GM18867 (cell line): ENCODE measurements around the gene DKC1.
"Not testable (repeated sequence)": the region's sequence is repeated elsewhere in the genome, so short reads cannot be mapped to it uniquely, and the experiment has no call there.

Experiments used
- ATAC-seq: cut with Tn5 transposase; IDR thresholded peaks from one replicate; pipeline ENCODE4 v1.9.1; 2021; ENCODE audit warnings: mild to moderate bottlenecking, moderate library complexity; ENCODE audit not compliant: unreplicated experiment

DKC1 gene

GRCh38 chrX:154785716-154786115 is 23.1 kb downstream of the DKC1 start:
- ATAC-seq = no peak

DNA sequence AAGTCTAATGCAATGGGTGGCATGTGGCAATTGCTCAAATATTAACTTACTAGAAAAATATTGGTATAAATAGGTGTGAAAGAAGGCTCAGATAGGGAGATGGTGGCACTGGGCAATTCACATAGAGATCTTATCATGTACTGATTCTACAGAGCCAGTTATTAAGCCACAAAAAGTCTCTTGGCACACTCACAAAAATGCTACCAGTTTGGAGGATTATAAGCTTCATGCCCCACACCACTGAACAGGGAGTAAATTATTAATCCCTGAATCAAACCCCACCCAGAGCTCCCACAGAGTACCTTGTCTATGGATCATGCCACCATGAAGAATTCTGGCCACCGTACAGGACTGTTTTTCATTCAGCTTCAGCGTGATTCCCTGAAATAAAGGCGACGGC is 28.8 kb downstream of the DKC1 start:
- ATAC-seq = no peak

- no peak for ATAC-seq
Observed at GRCh38 chrX:154791939-154792338, 29.3 kb downstream of the DKC1 start.

DNA sequence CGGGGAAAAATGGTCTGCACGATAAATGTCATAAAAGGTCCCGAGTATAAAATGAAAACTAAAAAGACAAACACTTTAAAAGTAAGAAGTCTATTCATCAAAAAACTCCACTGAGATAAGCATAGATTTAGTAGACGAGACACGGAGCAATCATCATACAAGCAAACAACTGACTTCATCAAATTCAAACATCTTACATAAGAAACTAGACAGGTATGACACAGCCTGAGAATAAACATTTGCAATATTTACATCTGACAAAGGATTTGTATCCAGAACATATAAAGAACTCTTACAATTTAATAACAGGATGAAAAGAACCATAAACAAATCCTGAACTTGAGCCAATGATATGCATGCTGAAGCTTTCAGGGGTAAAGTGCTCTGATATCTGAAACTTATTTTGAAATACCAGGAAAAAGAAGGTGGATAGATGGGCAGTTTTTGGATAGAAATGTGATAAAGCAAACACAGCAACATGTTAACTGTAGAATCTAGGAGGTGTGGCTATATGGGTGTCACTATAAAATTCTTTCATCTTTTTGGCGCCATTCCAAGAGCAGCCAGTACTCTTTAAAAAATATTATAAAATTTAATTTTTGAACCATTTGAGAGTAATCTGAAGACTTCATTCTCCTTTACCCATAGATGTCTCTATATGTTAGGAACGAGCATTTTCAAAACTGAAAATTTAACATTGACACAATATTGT is 30.6 kb downstream of the DKC1 start:
- ATAC-seq = no peak

DNA sequence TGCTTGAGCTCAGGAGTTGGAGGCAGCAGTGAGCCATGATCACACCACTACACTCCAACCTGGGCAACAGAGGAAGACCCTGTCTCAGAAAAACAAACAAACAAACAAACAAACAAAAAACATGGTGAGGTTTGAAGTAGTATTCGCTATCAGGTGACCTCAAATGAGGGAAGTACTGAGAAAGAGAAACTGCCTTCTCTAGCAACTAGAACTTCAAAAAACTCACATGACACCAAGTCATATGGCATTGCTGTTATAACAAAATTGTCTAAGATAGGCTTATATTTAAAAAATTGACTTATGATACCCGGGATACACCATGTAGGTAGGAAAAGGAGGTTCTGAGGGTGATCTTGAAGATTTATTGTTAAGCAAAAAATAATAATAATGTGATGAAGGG is 32.4 kb downstream of the DKC1 start:
- no peak for ATAC-seq

GRCh38 chrX:154797006-154797405 is 34.3 kb downstream of the DKC1 start:
- no peak for ATAC-seq

DNA sequence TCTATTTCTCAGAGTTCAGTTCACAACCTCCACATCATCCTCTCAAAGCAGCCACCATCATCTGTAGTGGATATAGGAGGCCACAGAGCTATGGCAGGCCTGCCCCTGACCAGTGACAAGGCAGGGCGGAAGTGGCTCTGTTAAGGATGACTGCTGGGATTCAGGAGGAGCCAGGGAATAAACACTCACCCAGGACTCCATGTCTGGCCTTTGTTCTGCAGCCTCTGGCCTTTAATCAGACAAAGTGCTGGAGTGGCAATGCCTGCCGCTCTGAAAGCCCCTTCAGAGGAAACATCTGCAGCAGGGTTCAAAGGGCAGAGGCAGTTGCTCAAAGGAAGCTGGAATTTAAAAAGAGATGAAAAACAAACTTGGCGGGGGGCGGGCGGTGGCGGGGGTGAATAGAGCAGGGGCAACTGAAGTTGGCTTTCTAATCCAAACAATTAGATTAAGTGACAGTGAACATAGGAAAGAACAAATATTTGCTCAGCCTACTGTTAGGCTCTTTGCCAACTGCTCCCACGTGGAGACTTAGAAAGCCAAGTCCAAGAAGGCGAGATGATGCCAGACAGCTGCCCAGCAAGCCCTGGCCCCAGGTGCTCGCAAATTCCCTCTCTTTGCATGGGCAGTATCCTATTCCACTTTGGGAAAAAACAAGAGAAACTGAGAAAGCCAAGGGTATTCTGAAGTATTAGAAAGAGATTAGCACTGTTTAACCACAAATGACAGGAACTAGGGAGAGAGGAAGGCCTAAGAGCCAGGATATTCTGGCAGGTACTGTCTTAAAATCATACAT is 37.1 kb downstream of the DKC1 start:
- no peak for ATAC-seq

GRCh38 chrX:154800478-154801210 is 38.0 kb downstream of the DKC1 start:
- ATAC-seq = no peak

DNA sequence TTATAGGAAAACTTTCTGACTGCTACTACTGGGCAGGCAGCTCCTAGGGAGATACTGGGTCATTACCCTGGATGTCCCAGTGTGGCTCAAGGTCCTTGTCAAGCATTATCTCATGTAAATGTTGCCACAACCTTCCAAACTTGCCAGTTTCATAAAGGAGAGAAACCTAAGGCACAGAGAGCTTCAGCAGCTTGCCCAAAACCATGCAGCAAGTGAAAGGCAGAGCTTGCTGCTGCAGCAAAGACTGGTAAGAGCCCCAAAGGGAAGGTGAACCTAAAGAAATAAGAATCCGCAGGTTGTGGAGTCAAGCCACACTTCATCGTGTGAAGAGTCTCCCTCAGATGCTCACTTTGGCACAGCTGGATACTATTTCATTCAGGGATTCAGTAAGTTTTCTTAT is 40.3 kb downstream of the DKC1 start:
- no peak for ATAC-seq

DNA sequence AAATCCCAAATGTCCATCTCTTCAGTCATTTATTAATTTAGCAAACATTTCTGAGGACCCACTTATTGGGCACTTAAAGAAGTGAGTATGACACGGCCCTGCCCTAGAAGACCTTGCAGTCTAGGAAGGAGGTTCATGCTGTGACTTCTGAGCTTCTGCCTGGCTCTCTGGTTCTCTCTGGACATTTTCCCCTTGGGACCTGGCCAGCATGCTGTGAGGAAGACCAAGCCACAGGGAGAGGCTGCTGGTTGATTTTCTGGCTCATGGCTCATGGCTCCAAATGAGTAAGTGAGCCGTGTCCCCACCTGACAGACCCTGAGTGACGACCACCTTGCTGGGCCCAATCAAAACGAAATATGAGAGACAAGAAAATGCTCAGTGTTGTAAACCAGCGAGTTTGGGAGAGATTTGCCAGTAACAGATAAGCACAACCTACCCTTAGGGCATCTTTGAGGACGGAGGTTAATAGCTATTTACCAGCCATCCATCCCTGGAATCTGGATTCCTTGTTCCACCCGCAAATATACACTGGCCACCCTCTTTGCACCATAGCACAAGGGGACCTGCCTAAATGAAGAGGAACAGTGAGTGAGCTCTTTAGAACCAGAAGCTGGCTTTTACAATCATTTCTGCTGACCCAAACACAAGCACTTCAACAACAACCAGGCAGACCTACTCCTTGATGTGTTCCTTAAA is 41.7 kb downstream of the DKC1 start:
- no peak for ATAC-seq

DNA sequence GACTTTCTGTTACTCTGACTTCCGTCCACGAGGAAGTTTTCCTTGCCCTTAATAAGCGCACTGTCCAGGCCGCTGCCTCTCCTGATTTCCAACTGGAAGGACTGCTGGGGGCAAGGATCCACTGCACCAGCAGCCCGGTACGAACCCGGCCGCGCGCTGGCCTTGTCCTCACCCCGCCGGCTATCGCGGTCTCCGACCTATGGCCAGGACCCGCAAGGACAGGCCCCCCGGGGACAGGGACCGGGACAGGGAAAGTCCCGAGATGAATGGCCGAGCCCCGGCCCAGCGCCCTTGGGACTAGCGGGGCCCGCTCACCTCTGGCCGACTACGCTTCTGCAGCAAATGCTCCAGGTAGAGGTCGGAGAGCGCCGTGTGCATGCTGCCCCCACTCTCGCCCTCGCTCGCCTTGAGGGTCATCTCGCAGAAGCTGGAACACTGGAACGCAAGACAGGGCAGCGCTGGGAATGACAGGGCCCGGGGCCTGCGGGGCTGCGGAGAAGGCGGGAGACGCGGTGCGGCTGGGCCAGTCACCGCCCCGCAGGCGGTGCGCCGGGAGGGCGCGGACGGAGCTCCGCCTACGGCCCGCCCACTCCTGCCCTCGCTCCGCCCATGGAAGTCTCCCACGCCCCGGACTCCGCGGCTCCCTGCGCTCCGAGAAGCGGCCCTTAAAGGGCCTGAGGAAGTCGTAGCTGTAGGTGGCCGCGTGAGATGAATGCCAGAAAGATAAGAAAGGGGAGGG is 42.5 kb downstream of the DKC1 start, which contains the start of gene MPP1:
TSS of gene MPP1 (minus strand) at position 529 of the 739 bp plus-strand sequence. CDS start at position 417, 112 bp downstream.
- ATAC-seq = peak; percentile 98

- ATAC-seq = no peak
Observed at GRCh38 chrX:154805696-154806091, 43.0 kb downstream of the DKC1 start.

- ATAC-seq = no peak
Observed at GRCh38 chrX:154806837-154807501, 44.3 kb downstream of the DKC1 start.

- no peak for ATAC-seq
Observed at GRCh38 chrX:154809939-154810665, 47.4 kb downstream of the DKC1 start.

DNA sequence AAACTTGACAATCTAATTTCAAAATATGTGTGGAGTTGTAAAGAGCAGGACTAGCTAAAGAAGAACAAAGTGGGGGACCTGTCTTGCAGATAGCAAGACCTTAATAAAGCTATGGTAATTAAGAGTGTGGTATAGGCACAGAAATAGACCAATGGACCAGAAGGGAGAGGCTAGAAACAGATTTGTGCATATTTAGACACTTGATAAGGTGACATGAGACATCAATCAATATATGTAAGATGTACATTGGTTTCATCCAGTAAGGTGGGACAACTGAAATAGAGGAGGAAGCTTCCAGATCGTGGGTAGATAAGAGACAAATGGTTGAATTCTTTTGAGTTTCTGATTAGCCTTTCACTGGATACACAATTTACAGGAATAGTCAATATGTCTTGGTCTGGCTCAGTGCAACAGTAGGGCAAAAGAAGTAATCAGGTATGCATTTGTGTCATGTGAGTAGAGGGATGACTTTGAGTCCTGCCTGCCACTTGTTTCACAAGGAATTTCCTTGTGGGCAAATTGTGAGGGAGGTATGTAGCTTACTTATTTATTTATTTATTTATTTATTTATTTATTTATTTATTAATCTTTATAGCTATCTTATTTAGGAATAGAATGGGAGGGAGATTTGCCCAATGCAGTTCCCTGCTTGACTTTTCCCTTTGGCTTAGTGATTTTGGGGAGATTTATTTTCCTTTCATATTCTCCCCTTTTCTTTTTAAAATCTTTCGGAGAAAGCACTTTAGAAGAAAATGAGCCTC is 49.9 kb downstream of the DKC1 start:
- no peak for ATAC-seq

DNA sequence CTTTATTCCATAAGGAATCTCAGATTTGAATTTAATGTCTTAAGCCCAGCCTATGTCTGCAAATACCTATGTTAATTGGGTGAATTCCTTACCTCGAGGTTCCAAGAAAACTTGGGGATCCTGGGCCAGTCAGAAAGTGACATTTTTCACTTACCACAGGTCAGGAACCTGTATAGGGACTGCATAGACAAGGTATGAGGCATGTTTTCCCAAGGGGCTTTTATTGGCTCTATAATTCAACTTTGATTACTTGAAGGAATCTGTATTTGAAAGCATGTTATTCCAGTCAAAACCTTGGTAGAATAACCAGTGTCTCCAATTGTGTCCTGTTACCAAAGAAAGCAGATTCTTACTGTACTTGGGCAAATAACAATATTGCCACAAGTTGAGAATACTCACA is 51.1 kb downstream of the DKC1 start:
- no peak for ATAC-seq

DNA sequence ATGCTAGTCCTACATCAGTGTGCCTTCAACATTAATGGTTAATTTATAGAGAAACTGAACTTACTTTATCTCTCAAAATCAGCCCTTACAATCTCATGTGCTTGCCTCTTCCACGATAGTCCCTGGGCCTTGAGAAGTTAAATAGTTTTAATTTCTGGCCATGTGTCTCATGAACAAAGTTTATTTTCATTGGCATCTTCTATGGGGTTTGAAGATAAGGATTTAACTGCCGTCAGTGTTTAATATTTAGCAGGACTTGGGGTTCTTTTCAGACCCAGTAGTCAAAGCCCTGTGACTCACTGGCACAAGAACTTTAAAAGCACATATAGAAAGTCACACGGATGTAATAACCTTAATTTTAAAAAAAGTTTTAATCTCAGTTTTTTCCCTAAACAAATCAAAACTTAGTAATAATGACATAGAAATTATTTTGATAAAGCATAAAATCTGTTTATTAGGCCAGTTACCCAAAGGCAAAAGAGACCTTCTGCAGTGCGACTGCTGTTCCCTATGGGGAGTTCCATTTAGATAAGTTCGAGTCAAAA is 52.7 kb downstream of the DKC1 start:
- no peak for ATAC-seq

- ATAC-seq = not testable (repeated sequence)
Observed at GRCh38 chrX:154816326-154816898, 53.7 kb downstream of the DKC1 start.
